Measurements from ENCODE around the gene NUB1. TPM values are rescaled to one million over a fixed set of nuclear protein-coding genes. Genes with fewer than 3 reads are reported as not detected.

The NUB1 gene
- total RNA-seq, 2 donors from 2014 or later = 46.4 to 53.7 TPM

- 78% methylated on average over 17 of the region's 17 CpGs for WGBS
- DNase-seq (ENCODE audit: low spot score) = no peak
- peaks cover 0 to 21% of the 10 kb centered on the region in 2 donors for H3K36me3 ChIP-seq
- no peaks in the 10 kb centered on the region for H3K9me3 ChIP-seq
- peaks cover 2% of the 10 kb centered on the region for H3K4me1 ChIP-seq (replicated peaks)
- intact Hi-C loops (cut with DNase I) = no loop called here
- no peak overlapping the region for H3K27ac ChIP-seq
- no peaks in the 10 kb centered on the region for H3K27me3 ChIP-seq (replicated peaks; ENCODE audit: insufficient read depth)
- H3K4me3 ChIP-seq = no peak overlapping the region
- TF ChIP-seq POLR2A (IDR thresholded peaks at IDR 0.05) = no peak
- TF ChIP-seq CTCF (IDR thresholded peaks at IDR 0.05) = no peak
- TF ChIP-seq POLR2AphosphoS5 (IDR thresholded peaks at IDR 0.05) = no peak
These were observed 37.0 kb downstream of the NUB1 start for GRCh38 chr7:151378496-151379192.

- TF ChIP-seq POLR2AphosphoS5 (IDR thresholded peaks at IDR 0.05) (no peak), POLR2A (IDR thresholded peaks at IDR 0.05) (no peak), CTCF (IDR thresholded peaks at IDR 0.05) (no peak)
- Histone ChIP-seq H3K4me3 (no peak overlapping the region), H3K4me1 (replicated peaks) (peaks cover 2% of the 10 kb centered on the region), H3K36me3 (peaks cover 0 to 16% of the 10 kb centered on the region in 2 donors), H3K9me3 (no peaks in the 10 kb centered on the region), H3K27me3 (replicated peaks; ENCODE audit: insufficient read depth) (no peaks in the 10 kb centered on the region), H3K27ac (no peak overlapping the region)
- intact Hi-C loops (cut with DNase I) = no loop called here
- 84% methylated on average over 6 of the region's 6 CpGs for WGBS
- DNase-seq (ENCODE audit: low spot score) = no peak
These were observed 37.5 kb downstream of the NUB1 start for GRCh38 chr7:151379193-151379520.

GRCh38 chr7:151379534-151380198, 38.1 kb downstream of the NUB1 start:
- Histone ChIP-seq H3K4me1 (replicated peaks) (peaks cover 2% of the 10 kb centered on the region), H3K9me3 (no peaks in the 10 kb centered on the region), H3K27me3 (replicated peaks; ENCODE audit: insufficient read depth) (no peaks in the 10 kb centered on the region), H3K27ac (no peak overlapping the region), H3K36me3 (peaks cover 0 to 11% of the 10 kb centered on the region in 2 donors), H3K4me3 (no peak overlapping the region)
- TF ChIP-seq POLR2AphosphoS5 (IDR thresholded peaks at IDR 0.05) (no peak), CTCF (IDR thresholded peaks at IDR 0.05) (no peak), POLR2A (IDR thresholded peaks at IDR 0.05) (no peak)
- WGBS = 88% methylated on average over 25 of the region's 25 CpGs
- intact Hi-C loops (cut with DNase I) = no loop called here
- DNase-seq (ENCODE audit: low spot score) = no peak

GRCh38 chr7:151380199-151381097, 38.8 kb downstream of the NUB1 start:
- no peaks in the 10 kb centered on the region for H3K27me3 ChIP-seq (replicated peaks; ENCODE audit: insufficient read depth)
- no peaks in the 10 kb centered on the region for H3K9me3 ChIP-seq
- peaks cover 2% of the 10 kb centered on the region for H3K4me1 ChIP-seq (replicated peaks)
- H3K27ac ChIP-seq = no peak overlapping the region
- TF ChIP-seq CTCF (IDR thresholded peaks at IDR 0.05) (no peak), POLR2AphosphoS5 (IDR thresholded peaks at IDR 0.05) (no peak), POLR2A (IDR thresholded peaks at IDR 0.05) (no peak)
- 87% methylated on average over 27 of the region's 32 CpGs for WGBS
- intact Hi-C loops (cut with DNase I) = no loop called here
- DNase-seq (ENCODE audit: low spot score) = no peak
- H3K36me3 ChIP-seq = peaks cover 0 to 11% of the 10 kb centered on the region in 2 donors
- H3K4me3 ChIP-seq = no peak overlapping the region
